ENCODE measurements around the gene KDM4C.

Gene KDM4C

DNA sequence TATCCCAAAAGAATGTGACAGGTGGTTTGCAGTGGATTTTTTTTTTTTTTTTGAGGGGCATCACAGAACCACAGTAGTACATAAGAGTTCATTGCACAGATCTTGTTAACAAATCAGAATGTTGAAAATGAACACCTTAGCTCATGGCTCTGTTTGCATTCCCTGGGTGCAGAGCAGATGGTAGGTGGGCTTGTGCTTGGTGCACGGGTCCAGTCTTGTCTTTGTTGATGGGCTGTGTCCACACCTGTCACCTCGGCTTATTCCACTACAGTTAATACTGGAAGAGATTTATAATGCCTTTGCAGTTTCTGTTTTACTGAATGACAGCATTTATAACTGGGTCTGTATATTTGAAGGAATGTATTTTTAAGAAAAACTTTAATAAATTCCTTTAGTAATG lies 146.6 kb downstream of the KDM4C start:
- DNase-seq (ENCODE audit: low spot score), result no peak

DNA sequence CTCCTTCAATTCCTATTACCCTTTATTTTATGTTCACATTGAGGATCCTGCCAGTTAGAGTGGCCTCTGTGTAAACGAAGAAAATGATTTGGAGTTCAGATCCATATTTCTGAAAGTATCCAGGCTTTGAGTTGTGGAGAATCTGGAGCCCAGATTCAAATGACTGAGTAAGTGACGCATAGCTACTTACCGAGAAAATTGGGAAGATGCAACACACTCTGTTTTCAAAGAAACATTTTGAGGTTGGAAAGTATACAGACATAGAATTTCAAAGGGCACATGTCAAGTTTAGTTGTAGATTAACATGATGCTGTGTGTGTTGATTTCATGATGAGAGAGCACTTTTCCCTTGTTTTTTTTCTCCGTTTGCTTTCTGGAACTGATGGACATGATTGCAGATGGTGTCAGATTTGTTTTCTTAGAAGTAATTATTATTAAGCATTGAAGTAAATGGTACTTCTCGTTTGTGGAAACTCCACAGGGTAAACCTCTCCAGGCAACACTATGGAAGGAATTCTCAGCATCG lies 148.1 kb downstream of the KDM4C start:
- DNase-seq (ENCODE audit: low spot score), result no peak

DNA sequence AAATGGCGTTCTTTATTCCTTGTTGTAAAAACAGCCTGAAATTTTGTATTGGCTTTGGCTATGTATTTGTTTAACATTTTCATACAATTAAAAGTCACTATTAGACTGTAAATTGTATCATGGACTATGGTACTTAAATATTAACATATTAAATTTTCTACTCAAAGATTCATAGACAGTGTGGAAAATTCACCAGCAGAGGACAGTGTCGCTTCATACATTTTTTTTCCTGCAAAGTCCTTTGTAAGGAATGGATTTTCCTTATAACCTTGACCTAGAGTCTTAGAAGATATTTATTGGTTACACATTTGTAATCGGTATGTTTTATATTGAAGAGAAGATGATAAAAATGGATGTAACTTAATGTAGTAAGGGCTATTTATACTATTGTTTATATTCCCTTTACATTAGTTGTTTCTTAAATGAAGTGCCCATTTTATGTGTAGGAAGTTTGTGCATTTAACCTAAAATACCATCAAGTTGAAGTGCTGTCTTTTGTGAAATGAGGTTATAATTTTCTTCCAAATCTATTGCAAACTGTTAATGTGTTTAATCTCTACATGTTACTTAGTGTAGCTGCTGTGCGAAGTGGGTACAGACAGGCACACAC lies 150.1 kb downstream of the KDM4C start:
- DNase-seq (ENCODE audit: low spot score), result peak; percentile 50

DNA sequence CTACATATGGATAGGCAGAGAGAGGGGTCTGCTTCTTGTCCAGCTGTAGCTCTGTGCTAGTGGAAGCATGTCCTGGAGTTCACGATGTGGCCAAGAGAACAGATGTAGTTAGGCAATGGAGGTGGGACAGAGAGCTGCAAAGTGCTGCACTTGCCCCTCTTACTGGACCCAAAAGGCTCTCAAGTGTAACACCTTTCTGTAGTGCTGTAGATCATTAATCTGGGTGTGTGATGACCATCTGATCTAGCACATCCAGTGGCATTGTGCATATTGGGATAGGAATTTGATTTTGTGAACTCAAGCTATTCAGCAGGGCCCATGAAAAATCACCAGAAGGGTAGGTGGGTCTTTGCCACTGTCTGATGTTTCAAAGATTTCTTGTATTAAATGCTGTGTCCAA lies 151.4 kb downstream of the KDM4C start:
- DNase-seq (ENCODE audit: low spot score), result peak; percentile 61

DNA sequence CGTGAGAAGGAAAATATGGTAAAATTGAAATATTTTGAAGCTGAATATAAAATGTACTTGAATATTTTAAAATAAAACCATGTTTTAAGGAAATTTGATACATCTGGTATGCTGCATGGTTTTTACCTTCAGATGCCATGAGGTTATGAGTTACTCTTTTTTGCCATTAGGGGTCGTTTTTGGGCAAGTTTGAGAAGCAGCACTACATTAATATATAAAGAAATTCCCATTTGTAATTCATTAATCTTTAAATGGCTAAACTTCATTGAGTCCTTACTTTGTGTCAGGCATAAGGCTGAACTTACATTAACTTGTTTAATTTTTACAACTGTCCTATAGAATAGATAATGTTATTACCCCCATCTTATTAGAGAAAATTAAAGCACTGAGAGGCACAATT lies 152.3 kb downstream of the KDM4C start:
- peak; percentile 47 for DNase-seq (ENCODE audit: low spot score)

DNA sequence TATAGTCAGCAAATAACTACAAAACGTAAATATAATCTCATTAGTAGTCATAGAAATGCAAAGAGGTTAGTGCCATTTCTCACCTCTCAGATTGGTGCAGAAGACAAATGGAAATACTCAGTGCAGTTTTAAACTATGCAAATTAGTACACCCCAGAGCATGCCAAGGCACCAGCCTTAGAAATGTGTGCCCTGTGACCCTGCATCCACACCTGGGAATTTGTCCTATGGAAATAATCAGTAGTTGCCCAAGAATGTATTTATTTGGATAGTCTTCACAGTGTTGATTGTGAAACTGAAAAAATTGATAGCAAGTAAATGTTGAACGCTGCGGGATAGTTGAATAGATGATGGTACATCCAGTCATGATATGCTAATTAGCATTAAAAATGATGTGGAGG lies 152.7 kb downstream of the KDM4C start:
- DNase-seq (ENCODE audit: low spot score), result no peak

DNA sequence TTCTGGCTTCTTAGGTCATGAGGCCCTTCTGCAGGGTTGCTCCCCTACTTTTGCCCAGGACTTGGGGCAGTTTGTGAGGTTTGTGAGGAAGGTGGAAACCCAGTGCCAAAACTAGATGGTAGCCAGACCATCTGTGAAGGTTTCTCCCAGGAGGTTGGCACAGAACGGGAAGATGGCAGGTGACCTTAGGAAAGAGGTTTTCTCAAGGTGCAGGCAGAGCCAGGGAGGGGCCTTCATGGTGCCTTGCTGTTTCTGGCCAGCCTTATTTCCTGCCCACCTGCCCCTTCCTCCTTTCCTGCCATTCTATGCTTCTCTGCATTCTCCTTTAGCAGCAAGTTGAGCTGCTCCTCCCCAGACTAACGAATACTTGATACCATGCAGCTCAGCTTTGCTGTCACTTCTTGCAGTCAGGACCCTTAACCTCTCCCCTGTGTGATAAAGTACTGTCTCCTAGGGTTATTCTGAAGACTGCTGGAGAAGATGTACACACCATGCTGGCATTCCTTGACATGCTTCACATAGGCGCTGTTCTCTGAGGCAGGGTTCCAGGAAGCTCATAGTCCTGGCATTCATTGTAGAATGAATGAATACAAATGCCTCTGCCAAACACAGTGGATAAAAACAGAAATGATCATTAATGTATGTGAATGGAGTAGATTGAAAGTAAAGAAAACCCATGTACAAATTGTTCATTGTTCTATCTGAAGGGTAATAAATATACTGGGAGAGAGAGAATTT lies 154.3 kb downstream of the KDM4C start:
- no peak for DNase-seq (ENCODE audit: low spot score)

DNA sequence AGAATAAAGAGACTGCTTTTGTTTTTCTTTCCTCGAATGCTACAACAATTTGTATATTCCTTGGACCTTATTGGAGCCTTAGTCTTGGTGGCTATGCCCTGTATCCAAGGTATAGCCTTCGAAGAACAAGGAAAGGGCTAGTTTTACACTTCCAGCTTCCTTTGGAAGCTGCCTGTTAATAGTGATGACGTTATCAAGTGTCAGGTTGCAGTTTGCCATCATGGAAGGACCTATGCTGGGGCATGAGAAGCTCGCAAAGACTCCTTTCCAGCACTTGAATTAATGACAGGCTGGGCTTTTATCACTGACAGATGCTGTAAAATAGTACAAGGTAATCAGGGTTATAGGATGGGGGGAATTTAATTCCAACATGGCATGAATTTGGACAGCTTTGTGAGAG lies 157.9 kb downstream of the KDM4C start:
- DNase-seq (ENCODE audit: low spot score), result no peak

DNA sequence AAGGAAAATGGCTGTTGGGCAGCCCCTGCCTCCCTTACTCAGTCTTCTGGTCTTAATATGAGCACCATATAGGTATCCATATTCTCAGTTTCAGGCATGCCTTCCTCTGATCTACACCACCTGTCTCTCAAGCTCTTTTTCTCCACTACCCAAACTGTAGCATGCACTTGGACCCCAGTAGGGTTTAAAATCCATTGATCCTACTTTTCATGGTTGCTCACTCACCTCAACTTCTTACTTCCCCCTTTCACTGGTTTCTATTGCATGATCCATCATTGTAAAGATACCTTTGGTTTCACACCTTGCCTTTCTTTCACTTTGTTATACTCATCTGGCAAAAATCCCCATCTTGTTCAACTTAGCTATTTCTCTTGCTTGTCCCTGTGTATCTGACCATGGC lies 159.4 kb downstream of the KDM4C start:
- DNase-seq (ENCODE audit: low spot score), result no peak

DNA sequence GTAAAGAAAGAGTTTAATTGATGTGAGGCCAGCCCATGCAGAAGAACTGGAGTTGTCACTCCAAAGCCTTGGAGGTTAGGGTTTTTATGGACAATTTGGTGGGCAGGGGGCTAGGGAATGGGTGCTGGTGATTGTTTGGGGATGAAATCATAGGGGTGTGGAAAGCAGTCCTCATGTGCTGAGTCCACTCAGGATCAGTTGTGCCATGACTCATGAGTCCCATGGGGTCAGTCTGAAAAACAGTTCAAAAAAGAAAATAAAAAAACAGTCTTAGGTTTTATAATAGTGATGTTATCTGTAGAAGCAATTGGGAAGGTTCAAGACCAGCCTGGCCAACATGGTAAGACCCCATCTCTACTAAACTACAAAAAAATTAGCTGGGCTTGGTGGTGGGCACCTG lies 162.3 kb downstream of the KDM4C start:
- DNase-seq (ENCODE audit: low spot score), result no peak

DNA sequence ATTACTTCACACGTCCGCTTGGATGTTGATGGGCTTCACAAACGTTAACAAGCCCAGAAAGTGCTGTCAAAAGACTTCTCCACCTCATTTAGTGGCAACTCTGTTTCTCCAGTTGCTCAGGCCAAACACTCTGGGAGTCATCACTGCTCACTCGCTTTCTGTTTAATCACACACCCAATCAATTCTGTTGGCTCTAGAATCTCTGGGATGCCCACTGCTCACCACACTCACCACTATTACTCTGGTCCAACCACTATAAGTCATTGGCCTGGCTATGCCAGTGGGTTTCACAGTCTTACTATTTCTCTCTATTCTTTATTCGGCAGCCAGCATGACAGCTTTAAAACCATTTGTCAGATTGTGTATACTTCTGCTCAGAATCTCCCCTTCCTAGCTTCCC lies 163.5 kb downstream of the KDM4C start:
- no peak for DNase-seq (ENCODE audit: low spot score)

DNA sequence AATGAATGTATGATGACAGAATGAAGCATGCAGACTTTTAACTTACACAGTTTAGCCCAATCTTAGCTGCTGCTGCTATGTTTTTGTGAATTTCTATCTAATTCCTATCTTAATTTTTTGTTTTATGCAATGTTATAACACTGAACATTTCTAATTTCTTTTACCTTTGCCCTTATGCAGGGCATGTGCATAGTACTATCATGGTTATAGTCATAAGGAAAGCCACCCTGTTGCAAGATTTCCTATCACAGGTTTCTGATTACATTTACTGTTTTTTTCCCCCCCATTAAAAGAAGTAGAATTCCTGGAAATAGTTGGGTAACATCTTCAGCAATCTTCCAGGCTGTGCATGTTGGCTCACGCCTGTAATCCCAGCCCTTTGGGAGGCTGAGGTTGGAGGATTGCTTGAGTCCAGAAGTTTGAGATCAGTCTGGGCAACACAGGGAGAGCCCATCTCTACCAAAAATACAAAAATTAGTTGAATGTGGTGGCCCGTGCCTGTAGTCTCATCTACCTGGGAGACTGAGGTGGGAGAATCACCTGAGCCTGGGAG lies 164.4 kb downstream of the KDM4C start:
- DNase-seq (ENCODE audit: low spot score), result no peak

DNA sequence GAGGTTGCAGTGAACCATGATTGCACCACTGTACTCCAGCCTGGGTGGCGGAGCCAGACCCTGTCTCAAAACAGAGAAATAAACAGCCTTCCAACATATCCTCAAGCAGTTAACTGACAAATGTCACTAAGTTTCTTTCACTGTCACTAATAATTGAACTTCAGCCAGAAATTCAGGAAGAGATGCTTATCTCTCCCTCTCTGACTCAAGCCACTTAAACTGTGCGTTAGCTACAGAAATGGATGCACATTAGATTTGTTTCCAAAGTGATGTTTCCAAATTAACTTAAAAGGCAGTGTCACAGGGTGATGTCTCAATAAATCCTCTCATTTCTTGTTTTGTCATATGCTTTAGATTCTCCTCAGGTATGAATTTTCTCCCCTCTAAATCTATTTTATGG lies 164.9 kb downstream of the KDM4C start:
- DNase-seq (ENCODE audit: low spot score), result no peak

DNA sequence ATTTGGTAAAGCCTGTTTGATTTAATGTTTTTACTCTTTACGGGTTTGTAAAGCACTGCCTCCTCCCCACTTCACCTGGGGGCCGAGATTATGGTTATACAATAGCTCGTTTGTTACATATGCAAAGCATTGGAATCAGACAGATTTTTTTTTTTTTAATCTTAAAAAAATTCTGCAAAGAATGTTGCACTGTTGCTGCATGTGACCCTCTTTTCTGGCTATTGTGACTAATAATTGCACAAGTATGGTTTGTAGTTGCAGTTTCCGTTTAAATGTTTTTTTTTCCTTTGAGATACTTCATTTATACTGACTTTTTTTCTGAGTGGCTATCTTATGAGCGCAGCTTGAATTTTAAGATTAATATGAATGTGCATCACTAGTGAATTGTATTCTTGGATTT lies 165.3 kb downstream of the KDM4C start:
- no peak for DNase-seq (ENCODE audit: low spot score)

DNA sequence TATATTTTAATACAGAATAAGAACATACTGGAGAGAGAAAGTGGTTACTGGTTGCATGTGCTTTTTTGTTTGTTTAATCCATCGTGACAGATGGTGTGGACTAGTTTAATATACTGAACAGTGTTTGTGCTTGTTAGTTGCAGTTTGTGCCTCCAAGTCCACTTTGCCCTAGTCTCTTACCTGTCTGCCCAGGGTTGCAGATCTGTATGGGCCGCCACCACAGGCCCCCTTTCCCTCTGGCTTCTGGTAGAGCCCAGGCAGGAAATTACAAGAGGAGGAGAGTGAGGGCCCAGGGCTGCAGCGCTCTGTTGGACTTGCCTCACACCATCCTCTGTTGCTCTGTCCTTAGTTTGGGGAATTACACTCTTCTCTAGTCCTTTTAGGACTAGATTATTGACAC lies 166.4 kb downstream of the KDM4C start:
- DNase-seq (ENCODE audit: low spot score), result no peak

DNA sequence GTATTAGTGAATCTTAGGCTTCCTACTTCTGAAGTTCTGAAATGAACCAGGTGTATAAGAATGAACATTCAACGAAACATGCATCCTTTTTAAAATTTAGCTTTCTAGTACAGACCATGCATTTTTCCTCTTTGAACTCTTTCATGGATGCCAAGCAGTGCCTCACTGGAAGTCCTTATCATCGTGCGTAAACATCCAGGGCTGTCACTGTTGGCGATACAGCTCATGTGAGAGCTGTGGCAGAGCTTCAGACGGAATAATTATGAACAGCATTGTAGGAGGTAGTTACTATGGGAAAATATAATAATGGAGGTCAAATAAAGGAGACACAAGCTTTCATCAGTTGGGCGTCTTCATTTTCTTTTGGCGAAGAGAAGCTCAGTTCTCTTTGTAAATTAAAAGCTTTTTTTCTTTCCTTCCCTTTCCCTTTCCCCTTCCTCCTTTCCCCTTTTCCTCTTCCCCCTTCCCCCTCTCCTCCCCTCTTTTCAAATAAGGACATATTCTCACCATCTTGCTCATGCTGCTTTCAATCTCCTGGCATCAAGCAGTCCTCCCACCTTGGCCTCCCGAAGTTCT lies 167.3 kb downstream of the KDM4C start:
- DNase-seq (ENCODE audit: low spot score), result no peak

DNA sequence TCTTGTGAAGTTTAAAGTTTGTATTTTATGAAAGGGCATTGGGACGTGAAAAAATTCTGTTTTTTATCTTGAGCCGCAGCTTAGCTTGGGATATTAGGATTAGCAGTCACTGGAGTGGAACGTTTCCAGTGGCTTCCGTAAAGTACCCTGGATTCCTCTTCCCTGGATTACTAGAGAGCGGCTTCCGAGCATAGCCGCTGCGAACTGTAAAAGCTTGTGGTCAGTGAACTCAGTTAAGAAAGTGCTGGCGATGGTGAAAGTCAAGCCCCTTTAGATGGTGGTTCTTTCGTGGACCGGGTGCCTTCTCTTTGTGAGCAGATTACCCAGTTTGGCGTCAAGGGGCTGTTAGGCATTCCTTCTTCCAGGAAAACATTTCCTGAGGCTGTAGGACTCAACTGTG lies 168.1 kb downstream of the KDM4C start:
- no peak for DNase-seq (ENCODE audit: low spot score)

DNA sequence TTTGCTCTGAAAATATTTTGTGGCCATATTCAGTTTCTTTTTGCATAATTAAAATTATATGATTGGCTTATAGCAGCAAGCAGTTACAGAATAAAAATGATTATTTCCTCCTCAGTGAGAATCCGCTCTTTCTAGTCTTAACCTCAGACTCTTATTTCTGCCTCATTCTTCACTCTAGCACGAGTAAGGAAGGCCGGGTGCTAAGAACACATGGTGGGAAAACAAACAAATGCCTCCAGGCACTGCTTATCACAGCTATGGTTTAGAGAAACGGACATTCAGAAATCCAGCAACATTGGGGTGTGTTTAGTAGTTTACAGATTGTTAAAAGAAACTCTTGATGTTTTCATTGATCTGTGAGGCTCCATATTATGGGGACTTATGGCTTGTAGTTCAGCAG lies 168.7 kb downstream of the KDM4C start:
- no peak for DNase-seq (ENCODE audit: low spot score)

DNA sequence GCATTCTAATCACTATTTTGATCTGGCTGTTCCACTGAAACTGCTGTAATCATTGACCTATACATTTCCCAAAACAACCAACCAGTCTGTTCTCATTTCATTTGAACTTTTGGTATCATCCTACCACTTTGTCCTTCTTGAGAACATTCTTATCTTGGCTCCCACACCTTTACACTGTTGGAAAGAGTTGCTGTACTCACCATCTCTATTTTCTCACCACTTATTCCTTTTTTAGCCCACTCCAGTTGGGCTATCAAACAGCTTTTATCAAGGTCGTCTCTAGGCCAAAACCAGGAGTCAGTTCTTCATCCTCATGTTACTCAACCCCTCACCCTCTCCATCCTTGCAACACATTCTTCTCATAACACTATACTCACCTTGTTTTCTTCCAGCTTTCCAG lies 170.1 kb downstream of the KDM4C start:
- DNase-seq (ENCODE audit: low spot score), result no peak

DNA sequence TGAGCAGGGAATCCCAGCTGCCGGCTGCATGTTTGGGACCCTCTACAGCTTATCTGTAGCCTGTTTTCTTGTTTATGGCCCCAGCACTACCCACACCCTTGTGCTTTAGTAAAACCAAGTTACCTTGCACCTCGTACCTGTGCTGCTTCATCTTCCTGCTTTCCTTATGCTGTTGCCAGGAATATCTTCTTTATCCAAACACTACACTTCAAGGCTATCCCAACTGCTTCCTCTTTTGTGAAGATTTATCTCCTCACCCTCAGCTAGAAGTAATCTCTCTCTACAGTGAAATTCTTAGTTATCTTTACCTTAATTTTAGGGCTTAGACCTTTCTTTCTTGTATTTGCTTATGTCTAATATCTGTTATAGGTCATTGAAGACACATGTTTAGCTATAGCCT lies 171.1 kb downstream of the KDM4C start:
- DNase-seq (ENCODE audit: low spot score), result no peak

DNA sequence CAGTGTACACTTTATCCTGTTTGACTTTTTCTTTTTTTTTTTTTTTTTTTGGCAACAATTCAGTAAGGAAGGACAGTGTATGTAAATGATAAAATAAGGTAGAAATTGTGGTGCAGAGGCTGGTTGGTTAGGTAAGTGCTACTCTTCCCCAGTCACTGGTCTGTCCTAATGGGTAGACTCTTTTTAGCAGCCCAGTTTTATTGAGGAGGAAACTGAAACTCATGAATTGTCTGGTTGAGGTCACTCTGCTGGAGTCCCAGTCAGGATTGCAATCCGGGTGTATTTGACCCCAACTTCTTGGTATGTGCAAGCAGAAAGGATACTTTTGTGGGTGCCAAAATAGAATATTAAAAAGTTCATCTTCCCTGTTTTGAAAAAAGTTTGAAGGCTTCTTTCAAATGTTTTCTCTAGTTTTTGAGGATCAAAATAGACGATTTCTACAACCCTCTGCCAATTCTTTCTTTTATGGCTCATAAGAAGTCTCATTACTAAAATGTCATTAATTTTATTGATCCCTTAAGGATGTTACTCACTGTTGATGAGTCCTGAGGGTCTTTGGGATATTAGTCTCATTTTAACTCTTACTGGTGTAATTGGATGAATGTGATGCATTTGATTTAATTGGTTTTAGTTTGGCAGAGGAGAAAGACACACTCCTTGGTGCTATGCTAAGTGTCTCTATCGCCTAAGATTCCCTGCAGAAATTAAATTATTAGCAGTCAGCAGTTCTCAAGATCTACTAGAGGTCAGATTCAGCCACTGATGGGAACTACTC lies 171.9 kb downstream of the KDM4C start:
- no peak for DNase-seq (ENCODE audit: low spot score)

DNA sequence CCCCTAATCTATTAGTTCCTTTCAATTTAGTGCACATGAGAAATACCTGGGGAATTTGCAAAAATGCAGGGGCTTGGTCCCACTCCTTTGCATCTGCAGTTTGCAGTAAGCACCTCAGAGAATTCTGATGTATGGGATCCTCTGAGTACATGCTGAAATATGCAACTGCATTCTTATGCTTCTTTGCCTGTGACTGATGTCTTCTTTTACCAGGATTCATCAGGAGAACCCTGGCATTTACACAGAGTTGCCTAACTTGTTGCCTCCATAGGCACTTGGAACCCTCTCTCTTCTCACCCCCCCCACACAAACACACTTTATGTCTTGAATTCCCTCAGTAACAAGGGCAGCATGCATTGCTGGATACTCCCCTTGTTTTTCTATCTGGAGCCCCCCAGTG lies 173.1 kb downstream of the KDM4C start:
- DNase-seq (ENCODE audit: low spot score), result peak; percentile 71

All from kidney tubule cell (primary cell).